ENCODE results near the gene KIAA1210.

The KIAA1210 gene

DNA sequence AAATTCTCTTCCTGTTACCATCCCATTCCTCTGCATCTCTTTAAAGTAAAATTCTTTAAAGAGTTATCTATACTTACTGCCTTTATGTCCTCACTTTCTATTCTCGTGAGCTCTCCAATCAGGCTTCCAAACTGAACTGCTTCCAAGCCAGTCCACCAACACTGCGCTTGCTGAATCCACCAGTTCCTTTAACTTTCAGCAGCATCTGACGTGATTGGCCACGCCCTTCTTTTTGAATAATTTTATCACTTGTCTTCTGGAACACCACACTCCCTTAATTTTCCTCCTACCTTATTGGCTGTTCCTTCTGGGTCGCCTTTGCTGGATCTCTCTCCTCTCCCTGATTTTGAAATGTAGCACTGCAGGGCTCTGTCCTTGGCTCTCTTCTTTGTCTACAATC, at the start of gene KIAA1210:
TSS of gene KIAA1210 (minus strand) at position 163 of the 400 bp plus-strand sequence. CDS start 4,170 bp downstream, outside the sequence.
- no peak for DNase-seq

DNA sequence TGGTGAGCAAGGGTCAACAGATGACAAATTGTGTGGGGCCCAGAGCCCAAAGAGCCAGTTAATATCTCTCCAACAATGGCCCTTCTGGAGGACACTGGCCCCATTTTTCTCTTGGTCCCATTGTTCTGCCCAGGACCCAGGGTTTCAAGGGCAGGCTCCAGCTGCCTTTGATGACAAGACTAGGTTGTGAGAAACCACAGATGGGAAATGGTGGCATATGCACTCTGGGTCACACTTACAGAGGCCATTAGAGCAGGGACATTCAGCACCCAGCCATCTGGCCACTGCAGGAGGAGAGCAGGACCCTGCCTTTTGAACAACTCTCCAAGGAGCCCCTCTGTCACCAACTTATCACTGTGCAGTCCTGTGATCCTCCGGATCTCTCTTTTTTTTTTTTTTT, 49.7 kb upstream of the KIAA1210 start:
- DNase-seq = no peak

DNA sequence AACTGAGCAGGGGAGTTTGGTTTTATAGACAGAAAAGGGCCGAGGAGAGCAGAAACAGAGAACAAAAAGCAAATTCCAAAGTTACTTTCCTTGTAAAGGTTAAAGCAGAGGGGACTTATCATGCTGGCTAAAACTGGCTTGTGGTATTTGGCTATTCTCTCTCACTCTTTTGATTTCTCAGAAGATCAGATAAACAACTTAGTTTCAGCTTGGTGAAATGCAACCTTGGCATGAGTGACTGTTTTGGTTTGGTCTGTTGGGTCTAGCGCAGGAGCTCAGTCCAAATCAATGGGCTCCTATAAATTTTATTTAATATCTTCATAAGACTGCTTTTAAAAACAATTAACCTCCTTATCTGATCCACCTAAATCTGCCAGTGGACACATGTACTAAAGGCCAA, 47.3 kb upstream of the KIAA1210 start:
- DNase-seq = no peak

DNA sequence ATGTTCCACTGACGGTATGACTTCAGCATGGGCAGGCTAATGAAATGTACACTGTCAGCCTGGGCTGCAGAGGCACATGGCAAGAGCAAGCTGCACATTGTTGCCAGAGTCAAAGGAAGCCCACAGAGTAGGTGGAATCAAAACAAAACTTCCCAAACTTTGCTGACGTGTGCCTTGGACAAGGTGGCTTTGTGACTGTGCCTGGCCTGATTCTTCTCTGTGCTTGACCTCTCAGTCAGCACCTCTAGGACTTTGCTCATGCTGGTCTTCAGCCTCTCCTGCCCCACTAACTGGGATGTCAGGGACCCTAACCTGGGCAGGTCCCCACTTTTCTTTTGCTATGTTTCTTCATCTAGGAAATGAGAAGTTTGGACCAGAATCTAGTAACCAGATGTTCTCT, 40.5 kb upstream of the KIAA1210 start:
- no peak for DNase-seq

DNA sequence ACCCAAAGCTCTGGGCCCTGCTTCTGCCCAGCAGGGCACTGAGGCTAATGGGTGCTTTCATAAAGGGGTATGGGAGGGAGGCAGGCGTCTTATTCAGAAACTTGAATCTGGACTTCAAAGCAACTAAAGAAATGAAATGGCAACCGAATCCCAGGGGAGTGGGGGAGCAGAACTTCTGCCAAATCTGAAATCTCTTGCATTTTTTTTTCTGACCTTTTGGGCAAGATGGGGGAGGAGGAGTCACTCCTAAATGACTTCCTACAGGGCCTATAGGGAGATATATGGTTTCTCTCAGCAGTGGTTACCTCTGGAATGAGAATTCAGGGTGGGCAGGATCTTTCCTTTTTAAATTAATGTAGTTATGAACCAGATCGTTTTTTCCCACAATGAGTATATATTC, 30.6 kb upstream of the KIAA1210 start:
- DNase-seq = no peak

DNA sequence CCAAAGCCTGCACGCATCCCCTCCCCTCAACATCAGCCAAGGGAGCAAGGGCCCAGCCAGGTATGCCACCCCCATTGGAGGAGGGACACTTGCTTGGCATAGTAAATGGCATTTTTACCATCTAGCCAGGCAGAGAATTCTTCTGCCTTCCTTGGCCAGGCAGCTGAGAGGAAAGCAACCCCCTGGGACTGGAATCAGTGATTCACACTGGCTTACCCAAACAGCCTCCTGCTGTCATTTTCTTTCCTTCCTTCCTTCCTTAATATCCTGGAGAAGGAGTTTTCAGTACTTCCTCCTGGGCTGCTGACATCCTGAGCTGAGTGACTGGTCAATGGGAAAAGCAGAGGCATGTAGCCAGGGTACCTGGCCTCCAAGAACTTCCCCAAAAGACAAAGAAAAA, 28.6 kb upstream of the KIAA1210 start:
- DNase-seq = no peak

DNA sequence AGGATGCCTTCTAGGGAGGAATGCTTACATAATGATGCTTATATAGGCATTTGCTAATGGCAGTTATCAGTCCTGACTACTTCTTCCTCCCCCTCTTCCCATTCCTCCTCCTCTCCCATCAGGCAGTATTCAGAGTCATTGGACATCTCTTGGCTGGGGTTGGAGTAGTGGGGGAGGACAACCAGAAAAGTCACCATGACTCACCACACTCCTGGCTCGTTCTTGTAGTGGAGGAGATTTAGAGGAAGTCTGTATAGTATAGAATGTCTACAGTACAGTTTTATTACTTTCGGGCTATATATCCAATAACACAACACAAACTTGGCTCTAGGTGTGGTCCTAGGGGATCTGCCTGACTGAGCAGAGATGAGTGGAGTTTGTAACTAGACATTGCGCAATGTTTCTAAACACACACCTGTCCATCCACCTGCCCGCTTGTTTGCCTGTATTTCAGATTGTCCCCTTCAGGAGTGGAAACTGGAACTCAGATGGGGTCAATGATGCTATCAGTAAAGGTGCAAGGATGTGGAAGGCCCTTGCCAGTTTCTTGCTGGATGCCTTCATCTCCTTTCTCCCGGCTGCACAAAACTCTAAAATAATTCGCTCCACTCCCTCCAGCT, 27.9 kb upstream of the KIAA1210 start:
- DNase-seq = no peak

DNA sequence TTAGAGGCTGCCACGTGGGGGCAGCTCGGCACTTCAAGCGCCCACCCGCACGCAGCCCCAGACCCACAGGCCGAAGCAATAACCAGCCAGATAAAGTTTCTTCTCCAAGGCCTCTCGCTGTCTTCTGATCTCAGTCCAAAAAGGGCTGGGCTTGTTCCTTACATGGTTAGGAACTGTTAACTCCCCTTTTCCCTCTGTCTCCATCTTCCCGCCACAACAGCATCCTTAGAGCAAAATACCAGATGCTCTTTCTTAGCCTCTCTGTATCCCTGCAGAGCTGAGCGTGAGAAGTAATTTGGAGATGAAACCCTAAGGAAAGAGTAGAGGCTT, 23.4 kb upstream of the KIAA1210 start:
- DNase-seq = no peak

DNA sequence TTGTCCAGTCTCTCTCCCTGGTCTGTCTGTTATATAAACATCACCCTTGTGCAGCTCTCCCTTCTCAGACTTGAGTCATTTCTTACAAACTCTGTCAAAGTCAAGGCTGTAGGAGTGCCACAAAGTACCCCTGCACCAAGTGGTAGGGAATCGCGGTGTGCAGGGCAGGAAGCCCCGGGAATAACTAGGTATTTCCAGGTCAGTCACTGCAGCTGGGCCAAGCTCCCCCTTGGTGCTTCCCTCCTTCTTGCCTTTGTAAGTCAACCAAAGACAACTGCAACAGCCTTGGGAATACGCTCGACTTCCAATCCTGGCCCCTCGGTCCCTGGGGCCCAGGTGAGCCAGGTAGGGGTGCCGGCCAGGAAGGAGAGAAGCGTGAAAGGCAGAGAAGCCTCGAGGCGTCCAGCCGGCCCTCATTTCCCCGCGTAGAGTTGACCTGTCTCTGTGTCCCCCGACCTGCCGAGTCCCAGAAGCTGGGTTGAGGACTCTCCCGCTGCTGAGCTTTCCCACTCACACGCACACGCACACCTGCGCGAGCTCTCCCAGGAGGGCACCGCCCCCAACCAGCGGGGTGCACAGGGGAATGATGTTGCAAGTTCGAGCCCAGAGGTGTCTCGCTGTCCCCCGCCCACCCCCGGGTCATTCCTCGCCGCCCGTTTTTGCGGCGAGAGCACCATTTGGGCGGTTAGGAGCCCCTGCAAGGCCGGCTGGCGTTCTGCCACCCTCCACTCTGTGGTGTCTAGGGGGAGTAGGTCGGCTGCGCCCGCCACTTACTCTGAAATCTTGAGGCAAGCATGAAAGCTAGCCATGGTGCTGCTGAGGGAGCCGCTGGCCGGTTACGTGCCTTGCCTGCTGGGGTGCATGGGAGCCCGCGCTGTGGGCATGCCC, 22.8 kb upstream of the KIAA1210 start:
- DNase-seq = peak; percentile 12

DNA sequence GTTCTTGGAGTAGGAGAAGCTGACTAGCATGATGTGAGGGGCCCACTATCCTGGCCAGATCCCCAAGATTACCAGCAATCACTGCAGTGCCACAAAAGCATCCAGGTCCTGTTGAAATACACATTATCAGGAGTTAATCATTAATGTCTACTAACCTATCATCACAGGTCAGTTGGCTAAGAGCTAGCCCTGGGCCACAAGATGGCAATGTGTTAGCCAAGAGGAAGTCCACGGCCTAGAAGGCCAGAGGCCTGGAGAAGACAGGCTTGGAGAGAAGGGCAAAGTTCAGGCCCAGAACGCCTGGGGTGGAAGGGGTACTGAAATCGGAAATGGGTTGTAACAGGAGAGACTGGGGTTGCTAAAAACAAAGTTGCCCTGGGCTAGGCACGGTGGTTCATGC, 19.9 kb upstream of the KIAA1210 start:
- DNase-seq = no peak

DNA sequence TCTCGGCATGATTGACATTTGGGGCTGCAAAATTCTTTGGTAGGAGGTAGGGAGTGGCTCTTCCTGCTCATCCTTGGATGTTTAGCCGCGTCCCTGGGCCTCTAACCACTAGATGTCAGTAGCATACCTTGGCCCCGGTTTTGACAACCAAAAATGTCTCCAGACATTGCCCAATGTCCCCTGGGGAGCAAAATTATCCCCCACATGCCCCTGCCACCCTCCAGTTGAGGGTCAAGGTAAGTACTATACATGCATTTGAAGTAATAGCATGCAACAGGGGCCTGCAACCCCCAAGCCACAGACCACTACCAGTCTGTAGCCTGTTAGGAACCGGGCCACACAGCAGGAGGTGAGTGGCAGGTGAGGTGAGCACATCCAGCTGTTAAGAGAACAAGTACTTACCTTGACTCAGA, 17.6 kb upstream of the KIAA1210 start:
- DNase-seq = peak; percentile 26

DNA sequence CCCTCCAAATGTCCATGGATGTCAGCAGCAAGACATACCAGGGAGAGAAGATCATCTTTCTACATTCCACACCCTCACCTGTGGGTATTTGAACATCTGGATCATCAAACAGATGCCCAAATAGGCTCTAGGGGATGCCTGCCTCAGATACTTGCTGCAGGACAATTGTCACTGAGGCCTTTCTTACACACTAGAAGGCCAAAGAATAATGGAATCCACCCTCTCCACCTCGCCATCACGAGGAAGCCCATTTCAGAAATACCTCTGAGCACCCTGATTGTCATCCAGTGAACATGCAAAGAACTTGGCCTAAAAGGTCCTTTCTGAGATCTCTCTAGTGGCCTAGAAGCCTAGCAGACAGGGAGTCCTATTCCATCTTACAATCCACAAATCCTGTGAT, 6.9 kb upstream of the KIAA1210 start:
- DNase-seq = no peak

DNA sequence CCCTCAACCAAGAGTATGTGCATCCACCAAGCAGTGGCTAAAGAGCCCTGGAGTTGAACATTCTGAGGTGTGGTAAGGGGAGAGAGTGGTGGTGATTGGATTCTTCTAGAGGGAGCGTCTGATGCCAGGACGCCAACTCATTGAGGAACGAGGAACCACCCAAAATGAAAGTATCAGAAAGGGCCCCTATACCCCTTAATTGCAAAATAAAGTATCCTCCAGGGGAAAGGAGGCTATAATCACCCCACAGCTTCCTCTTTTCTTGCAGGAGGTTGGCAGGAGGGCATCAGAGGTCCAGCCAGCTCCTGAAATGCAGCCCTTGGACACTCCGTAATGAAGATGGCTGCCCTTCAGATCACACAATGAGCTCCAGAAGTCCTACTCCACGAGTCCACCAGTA, 5.3 kb upstream of the KIAA1210 start:
- peak; percentile 35 for DNase-seq

DNA sequence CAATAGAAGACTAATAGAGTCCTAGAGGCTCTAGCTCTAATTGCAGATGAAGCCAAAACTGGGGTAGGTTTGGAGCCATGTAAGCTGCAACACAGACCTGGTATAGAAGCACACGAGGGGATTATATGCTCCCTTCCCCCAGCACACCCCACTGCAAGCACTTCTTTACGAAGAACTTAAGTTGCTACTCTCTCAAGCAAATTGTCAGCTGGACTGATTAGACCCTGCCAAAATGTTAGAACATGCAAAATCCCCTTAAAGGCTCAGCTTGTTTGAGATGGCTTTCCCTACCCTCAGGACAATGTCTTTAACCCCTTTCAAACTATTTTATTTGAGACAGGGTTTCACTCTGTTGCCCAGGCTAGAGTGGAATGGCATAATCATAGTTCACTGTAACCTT, 4.7 kb upstream of the KIAA1210 start:
- DNase-seq = no peak

DNA sequence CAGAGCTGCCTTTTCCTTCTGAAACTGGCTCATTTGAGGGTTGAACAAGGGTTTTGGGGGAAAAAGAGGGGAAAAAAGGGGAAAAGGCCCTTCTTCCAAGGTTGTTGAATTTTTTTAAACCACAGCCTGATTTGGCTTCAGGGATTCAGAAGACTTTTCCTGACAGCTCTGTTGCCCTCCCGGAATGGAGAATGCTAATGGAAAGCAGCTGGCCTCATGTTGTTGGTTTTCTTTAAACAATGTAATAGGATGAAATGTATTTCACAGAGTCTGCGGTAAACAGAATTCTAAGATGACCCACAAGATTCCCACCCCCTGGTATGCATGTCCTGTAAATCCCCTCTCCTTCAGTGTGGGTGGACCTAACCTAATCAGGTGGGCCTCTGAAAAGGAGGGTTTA, 3.3 kb upstream of the KIAA1210 start:
- DNase-seq = no peak

DNA sequence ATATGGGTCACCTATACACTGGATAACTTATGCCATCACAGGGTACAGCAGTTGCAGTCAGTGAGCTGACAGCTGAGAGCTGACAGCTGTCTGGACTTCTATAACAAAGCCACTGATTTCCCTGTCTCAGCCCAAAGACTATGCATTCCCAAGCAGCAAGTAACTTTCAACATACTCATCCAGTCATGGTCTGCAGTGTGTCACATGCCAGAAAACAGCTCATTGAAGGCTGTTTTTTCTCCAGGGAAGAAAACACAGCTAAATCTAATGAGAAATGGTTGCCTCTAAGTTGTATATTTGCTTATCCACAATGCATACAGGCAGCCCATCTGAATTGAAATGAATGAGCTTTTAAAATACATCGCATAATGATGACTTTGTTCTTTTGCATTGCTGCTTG, 6.3 kb downstream of the KIAA1210 start:
- no peak for DNase-seq

DNA sequence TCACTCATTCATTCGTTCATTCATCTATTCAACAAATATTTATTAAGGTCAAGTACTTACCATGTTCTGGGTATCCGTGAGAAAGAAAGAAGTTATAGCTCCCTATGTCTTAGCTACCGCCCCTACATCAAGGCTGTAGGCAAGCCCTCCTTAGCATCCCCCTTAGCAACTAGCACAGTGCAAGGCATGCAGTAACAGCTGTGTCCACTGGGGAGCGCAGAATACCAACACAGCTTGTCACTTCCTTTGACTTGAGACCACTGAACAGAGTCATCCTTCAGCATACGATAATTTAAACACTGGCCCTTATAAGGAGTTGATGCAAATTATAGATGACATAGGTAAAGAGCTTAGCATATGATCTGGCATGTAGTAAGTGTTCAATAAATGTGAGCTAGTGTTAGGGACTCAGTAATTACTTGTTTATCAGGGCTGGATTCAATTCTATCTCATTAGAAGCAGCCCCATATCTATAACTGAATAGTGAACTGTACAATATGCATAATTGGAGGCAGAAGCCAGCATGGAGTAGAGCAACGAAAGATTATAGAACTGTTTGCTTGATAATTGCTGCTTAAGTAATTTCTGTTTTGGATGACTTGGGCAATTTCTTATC, 8.7 kb downstream of the KIAA1210 start:
- DNase-seq = peak; percentile 71

DNA sequence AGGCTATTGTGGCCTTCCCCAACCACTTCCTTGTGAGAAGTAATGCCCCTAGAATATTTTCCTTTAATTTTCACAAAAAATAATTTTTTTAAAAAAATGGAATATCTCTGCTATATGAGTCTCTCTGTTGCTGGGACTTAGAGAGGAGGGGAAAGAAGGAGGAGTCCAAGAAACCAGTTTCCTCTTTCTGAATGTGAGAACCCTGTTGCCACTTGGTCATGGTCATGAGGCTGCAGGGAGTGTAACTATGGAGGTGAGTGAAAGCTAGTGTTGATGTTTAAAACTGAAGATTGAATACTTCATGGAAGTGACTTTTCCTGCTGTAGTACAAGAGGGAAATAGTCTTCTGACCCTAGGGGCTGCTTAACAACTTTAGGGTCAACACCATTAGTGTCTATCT, 20.4 kb downstream of the KIAA1210 start:
- no peak for DNase-seq

DNA sequence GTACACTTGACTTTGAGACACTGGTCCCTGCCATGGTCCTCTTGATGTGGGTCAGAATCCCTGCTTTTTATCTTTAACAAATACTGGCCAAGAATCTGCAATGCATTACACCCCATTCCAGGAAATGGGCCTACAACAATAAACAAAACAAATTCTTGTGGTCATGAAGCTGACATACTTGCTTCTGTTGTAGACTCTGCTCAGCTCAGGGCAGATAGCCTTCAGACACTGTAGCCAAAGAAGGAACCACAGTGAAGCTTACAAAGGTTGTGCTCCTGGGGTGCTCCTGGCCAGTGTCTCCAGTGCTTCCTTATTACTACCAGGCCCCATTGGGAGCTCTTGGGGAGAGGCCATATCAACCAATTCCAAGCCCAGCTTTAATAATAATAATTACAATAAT, 21.8 kb downstream of the KIAA1210 start:
- DNase-seq = no peak

DNA sequence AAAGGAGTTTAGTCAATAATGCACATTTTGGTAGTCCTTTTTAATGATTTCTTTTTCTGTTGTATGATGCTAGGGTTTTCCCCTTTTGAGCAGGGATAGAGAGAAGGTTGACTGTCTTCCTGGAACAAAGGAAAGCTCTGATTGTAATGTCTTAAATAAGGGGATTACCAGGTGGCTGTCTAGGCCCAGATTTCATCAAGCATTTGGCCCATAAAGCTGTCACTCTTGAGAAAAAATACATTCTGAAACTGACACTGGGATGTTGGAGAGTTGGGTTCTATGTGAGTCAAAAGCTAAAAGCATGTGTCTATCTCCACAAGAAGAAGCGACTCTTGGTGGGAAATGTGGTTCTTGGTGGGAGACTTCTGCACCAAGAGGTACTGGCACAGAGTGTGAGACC, 26.4 kb downstream of the KIAA1210 start:
- no peak for DNase-seq

DNA sequence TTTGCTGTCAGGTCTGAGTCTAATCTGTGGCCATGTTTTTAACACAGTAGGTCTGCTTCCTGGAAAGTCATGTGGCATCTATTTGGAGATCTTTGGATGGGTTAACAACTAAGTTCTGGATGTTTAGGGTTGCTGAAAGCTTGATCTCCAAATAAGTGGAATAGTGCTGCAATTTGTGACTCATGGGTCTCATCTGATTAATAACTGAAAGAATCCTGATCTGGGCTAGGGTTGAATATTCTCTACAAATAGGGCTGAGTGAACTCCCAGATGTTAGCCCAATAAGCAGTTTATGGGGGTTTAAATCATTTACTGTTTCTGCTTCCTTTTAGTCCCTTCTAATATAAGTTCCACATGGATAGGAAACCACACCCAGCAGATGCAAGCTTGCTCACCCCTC, 31.7 kb downstream of the KIAA1210 start:
- DNase-seq = no peak

DNA sequence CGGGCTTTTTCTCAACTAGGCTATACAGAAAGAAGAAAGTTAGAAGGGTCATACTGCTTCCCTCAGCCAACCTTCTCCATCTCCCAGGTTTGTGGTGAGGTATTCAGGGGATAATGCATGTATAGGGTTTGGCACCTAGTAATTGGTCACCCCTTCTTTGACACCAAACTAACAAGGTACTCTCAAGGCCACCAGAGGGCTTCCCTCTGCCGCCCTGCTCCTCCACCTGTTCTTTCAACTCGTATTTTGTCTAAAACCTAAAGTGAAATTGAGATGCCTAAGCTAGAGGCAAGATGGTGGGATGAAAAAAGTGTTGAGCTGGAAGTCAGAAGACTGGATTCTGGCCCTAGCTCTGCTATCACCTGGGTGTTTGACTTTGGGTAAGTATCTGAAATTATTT, 32.8 kb downstream of the KIAA1210 start:
- no peak for DNase-seq

DNA sequence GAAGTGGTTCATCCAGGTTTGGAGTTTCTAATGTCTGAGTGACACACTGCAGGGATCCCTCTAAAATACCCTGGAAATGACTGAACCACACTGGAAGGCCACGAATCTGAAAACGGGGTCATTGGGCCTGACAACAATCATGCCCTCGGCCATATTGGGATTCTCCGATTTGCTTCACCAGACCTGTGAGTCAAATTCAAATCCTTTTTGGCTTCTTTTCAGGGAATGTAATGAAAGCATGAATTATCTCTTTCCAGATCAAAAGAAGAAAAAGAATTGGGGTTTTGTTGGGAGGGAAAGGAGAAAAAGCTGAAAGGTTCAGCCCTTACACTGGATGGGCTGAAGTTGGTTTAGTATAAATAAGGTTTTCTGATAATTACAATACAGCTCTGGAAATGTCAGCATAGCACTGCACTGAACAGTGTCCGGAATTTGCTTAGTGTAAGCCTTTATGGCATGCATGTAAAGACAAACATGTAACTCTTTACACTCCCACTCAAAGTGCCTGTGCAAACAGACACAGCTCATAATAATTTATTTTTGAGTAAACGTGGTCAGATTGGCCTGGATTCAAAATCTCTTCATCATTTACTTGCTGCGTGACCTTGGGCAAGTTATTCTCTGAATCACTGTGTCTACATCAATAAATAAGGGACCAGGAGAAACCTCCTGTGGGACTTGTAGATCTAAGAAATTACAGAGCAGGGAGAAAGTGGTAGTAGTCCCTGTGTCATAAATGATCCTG, 33.4 kb downstream of the KIAA1210 start:
- no peak for DNase-seq

DNA sequence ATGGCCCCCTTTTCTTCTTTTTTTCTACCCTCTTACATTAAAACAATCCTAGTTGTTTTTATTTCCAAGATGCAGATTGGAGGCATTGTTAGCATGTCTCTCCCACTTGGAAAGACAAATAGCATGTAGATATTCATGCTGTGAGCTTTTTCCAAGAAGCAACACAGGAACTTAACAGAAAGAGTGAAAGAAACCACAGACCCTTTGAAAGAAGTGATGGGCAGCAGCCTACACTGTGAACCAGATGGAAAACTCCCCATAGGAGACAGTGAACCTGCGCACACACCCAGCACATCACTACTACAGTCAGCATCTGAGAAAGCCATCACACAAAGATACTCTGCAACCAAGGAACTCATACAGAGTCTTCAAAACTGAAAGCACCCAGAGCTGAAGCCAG, 37.0 kb downstream of the KIAA1210 start:
- DNase-seq = no peak
